Vagina (tissue), 2 donors: ENCODE measurements around the gene CCDC85C.

ENCODE experiments used
- POLR2A ChIP-seq, 2 donors: fragments of 450-650 bp; IDR thresholded peaks; one replicate each; pipeline ENCODE4 v1.6.1; 2017; ENCODE audit warnings: antibody characterized with exemption in 2 of 2, mild to moderate bottlenecking in 2 of 2, moderate library complexity in 2 of 2
- POLR2AphosphoS5 ChIP-seq, 2 donors: sonication (generic); formaldehyde crosslinking; IDR thresholded peaks; one replicate each; pipeline ENCODE4 v1.9.0; 2017; ENCODE audit warnings: antibody characterized with exemption in 2 of 2, mild to moderate bottlenecking in 2 of 2, low read depth in 1 of 2; ENCODE audit not compliant: insufficient read depth in 1 of 2
- TF ChIP-seq, protein P1 (sequence below), 3 experiments: fragments of 450-650 bp in 2 of 3; fragments of 200-600 bp in 1 of 3; sonication (generic) in 1 of 3; IDR thresholded peaks; one replicate each; pipeline ENCODE4 v1.5.1; 2017 to 2019; ENCODE audit warnings: antibody characterized with exemption in 3 of 3, mild to moderate bottlenecking in 2 of 3, moderate library complexity in 2 of 3

DNA sequence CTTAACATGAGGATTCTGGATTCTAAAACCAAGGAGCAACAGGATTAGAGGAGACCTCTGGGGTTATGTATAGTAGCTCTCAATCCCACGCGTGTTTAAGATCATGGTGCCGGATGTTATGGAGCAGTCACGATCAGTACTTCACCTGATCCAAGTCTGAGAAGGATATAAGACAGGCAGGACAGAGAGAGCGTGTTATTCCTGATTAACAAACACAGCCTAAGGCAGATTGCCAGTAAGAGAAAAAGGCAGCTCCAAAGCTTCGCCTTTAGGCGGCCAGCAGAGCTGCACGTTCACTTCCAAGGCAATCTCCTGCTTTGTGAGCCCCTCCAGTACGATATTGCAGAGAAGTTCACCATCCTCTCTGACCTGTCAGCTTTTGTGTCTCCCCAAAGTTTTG is 128.8 kb downstream of the CCDC85C start:
- TF ChIP-seq, protein P1, sequence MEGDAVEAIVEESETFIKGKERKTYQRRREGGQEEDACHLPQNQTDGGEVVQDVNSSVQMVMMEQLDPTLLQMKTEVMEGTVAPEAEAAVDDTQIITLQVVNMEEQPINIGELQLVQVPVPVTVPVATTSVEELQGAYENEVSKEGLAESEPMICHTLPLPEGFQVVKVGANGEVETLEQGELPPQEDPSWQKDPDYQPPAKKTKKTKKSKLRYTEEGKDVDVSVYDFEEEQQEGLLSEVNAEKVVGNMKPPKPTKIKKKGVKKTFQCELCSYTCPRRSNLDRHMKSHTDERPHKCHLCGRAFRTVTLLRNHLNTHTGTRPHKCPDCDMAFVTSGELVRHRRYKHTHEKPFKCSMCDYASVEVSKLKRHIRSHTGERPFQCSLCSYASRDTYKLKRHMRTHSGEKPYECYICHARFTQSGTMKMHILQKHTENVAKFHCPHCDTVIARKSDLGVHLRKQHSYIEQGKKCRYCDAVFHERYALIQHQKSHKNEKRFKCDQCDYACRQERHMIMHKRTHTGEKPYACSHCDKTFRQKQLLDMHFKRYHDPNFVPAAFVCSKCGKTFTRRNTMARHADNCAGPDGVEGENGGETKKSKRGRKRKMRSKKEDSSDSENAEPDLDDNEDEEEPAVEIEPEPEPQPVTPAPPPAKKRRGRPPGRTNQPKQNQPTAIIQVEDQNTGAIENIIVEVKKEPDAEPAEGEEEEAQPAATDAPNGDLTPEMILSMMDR (IDR thresholded peaks at IDR 0.05) = no peak
- no peak for TF ChIP-seq POLR2AphosphoS5 (IDR thresholded peaks at IDR 0.05; ENCODE audit: insufficient read depth in 1 of 2, low read depth in 1 of 2)
- TF ChIP-seq POLR2A (IDR thresholded peaks at IDR 0.05) = no peak
